Stimulated activated CD8-positive, alpha-beta memory T cell treated with anti-CD3 and anti-CD28 coated beads, Interleukin-15, amount 100 ng/mL, for 1 hour (primary cell): ENCODE data around the gene PRDM5.
"Not testable (repeated sequence)": the region's sequence is repeated elsewhere in the genome, so short reads cannot be mapped to it uniquely, and the experiment has no call there.

ENCODE experiments used
- DNase-seq: peaks from one replicate; pipeline ENCODE4 v3.0.0-alpha.2; 2020; ENCODE audit warnings: low read depth

PRDM5 gene

GRCh38 chr4:120703908-120704307 is 218.6 kb downstream of the PRDM5 start:
- no peak for DNase-seq

GRCh38 chr4:120699354-120699753 is 223.2 kb downstream of the PRDM5 start:
- DNase-seq: no peak

- no peak for DNase-seq
Observed at GRCh38 chr4:120694973-120695372, 227.6 kb downstream of the PRDM5 start.

- DNase-seq: no peak
Observed at GRCh38 chr4:120693816-120694215, 228.7 kb downstream of the PRDM5 start.

GRCh38 chr4:120692964-120693363 is 229.6 kb downstream of the PRDM5 start:
- DNase-seq: no peak

- no peak for DNase-seq
Observed at GRCh38 chr4:120691536-120691935, 231.0 kb downstream of the PRDM5 start.

GRCh38 chr4:120691106-120691505 is 231.4 kb downstream of the PRDM5 start:
- no peak for DNase-seq

- DNase-seq: no peak
Observed at GRCh38 chr4:120688791-120689190, 233.7 kb downstream of the PRDM5 start.

GRCh38 chr4:120685756-120686278 is 236.7 kb downstream of the PRDM5 start:
- no peak for DNase-seq

GRCh38 chr4:120683897-120684540 is 238.5 kb downstream of the PRDM5 start:
- no peak for DNase-seq

- DNase-seq: no peak
Observed at GRCh38 chr4:120682981-120683380, 239.5 kb downstream of the PRDM5 start.

- DNase-seq: no peak
Observed at GRCh38 chr4:120680647-120681228, 241.8 kb downstream of the PRDM5 start.

- DNase-seq: no peak
Observed at GRCh38 chr4:120673696-120674095, 248.8 kb downstream of the PRDM5 start.

GRCh38 chr4:120672558-120673147 is 249.9 kb downstream of the PRDM5 start:
- no peak for DNase-seq

- DNase-seq: no peak
Observed at GRCh38 chr4:120672076-120672475, 250.4 kb downstream of the PRDM5 start.

- no peak for DNase-seq
Observed at GRCh38 chr4:120671538-120671937, 251.0 kb downstream of the PRDM5 start.

- DNase-seq: no peak
Observed at GRCh38 chr4:120667102-120667501, 255.4 kb downstream of the PRDM5 start.

GRCh38 chr4:120664851-120665250 is 257.7 kb downstream of the PRDM5 start:
- DNase-seq: no peak

- DNase-seq: no peak
Observed at GRCh38 chr4:120659616-120660170, 262.8 kb downstream of the PRDM5 start.

- DNase-seq: no peak
Observed at GRCh38 chr4:120658772-120659171, 263.8 kb downstream of the PRDM5 start.

- no peak for DNase-seq
Observed at GRCh38 chr4:120653804-120654573, 268.5 kb downstream of the PRDM5 start.

GRCh38 chr4:120648336-120648735 is 274.2 kb downstream of the PRDM5 start:
- not testable (repeated sequence) for DNase-seq
